ENCODE data around the gene RNF225.
"Not testable (repeated sequence)": the region's sequence is repeated elsewhere in the genome, so short reads cannot be mapped to it uniquely, and the experiment has no call there.

The RNF225 gene

DNA sequence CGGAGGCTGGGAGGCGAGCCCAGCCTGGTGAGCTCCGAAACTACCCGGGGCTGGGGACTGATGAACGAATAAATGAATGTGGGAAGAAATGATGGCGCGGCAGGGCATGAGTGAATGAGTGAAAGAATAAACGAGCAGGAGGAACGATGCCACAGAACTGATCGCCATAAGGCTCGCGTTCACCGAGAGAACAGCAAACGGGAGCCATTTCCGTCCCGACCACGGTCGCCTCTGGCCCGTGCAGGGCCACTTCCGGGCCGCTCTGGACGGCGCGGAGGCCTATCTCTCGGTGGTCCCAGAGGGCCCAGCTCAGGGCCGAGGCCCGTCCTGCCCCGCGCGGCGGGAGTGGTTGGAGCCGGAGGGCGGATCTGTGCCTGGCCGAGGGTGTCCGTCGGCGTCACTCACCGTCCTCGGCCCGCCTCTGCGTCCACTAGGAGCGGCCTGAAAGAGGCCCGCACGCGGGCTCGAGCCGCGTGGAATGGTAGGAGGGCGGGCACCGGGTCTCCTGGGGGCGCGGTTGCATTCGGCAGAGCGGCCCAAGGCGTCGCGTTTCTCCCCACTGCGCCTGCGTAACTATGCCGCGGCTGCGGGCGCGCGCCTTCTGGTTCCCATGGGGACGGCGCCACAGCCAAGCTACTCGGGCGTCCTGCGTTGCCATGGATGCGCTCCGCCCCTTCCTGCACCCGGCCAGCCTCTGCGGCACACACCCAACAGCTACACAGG, 33.0 kb upstream of the RNF225 start, which contains the start of gene ZNF497:
Gene ZNF497, minus strand, starts transcription at position 480 of the 723 bp plus-strand sequence. CDS start 5,116 bp downstream, outside the sequence.
- peak; percentile 96 for DNase-seq (ENCODE audit: low read depth)

DNA sequence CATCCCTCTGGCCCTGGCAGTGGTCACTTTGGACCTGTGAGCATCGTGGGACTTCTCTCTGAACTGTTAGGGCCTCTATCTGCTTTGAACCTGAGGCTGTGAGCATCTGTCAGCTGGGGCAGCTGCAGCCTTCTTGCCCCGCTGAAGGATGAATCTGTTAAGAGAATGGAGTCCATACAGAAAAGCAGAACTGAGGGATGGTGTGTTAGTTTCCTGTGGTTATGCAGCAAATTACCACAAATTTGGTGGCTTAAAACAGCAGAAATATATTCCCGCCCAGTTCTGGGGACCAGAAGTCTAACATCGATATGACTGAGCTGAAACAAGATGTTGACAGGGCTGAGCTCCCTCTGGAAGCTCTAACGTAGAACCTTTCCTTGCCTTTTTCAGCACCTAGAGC, 31.3 kb upstream of the RNF225 start:
- no peak for DNase-seq (ENCODE audit: low read depth)

DNA sequence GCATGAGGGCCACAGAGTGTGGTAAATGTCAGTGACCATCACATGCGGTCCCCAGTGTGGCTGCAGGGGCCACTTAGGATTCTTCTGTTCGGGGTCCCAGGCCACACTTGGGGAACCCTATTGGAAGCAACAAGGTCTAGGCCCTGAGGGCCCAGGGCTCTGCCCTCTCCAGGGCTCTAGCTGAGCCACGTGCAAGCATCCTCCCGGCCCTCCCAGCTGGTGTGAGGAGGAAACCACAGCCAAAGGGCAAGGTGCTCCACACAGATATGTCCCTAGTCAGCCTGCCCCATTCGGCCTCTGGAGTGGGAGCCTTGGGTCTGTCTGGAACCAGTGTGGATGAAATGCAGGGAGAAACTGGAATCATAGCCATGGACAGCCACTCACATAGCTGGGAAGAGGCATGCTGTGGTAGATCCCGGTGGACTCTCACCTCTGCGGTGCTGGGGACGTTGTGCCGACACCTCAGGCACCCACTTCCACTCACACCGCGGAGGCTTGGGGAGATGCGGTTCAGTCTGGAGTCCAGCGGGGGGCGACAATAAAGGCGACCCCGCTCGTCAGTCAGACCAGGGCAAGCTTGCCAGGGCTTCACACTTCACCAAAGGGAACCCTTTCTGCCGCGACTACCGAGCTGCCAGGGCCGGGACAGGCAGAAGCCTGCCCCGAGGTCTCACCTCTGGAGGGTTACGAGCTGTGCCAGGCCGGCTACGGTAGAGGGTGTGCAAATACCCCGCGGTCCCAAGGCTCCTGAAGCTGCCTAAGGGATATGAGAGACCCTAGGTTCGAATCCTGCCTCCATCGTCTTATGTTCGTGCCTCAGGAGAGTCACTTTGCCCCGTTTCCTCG, 28.6 kb upstream of the RNF225 start:
- no peak for DNase-seq (ENCODE audit: low read depth)

DNA sequence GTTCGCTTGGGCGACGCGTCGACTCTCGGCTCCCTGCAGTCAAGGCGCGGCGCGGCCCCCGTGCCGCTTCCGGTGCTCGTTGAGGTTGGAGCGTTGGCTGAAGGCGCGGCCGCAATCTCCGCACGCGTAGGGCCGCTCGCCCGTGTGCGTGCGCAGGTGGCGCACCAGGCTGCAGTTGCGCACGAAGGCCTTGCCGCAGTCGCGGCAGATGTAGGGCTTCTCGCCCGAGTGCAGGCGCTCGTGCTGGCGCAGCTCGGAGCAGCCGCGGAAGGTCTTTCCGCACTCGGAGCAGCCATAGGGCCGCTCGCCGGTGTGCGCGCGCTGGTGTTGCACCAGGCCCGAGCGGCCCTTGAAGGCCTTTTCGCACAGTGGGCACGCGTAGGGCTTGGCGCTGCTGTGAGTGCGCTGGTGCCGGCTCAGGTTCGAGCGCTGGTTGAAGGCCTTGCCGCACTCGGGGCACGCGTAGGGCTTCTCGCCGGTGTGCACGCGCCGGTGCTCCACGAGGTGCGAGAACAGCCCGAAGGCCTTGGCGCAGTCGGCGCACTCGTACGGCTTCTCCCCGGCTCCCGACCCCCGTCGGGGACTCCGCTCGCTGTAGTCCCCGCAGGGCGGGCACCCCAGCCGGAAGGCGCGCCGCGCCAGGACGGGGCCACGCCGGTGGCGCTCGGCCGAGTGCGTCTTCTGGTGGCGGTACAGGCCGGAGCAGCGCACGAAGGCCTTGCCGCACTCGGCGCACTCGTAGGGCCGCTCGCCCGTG, 27.6 kb upstream of the RNF225 start:
- DNase-seq (ENCODE audit: low read depth) = no peak

DNA sequence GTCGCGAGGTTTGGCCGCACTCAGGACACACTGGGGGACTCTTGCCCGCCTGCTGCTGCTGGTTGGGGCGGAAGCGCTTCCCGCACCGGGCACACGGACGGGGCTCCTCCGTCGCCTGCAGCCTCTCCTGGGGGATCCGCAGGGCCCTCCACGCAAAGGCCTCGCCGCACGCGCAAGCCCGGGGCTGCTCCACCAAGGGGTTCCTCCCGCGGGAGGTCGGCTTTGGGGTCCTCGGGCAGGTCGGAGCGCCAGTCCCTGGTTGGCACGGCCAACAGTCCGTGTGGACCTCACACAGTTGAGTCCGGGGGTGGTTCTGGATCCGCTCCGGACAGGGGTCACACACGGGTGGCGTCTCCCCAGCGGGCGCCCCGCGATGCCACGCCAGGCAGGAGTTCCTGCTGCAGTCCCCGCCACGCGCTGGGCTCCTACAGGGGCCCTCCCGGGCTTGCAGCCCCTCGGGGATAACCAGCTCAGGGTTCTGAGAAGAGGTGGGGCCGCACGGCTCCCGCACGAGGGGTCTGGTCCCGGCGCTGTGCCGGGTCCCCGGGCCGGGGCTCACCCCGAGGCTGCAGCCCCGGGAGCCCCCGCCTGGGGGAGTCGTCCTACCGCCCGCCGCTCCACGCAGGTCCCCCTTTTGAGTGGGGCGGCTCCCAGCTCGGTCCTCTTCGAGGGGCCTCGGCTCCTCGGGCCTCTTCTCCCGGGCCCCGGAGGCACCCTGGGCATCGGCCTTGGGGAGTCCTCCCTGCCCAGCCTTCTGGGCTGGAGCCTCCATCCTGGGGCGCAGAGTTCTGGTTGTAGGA, 26.7 kb upstream of the RNF225 start:
- no peak for DNase-seq (ENCODE audit: low read depth)

DNA sequence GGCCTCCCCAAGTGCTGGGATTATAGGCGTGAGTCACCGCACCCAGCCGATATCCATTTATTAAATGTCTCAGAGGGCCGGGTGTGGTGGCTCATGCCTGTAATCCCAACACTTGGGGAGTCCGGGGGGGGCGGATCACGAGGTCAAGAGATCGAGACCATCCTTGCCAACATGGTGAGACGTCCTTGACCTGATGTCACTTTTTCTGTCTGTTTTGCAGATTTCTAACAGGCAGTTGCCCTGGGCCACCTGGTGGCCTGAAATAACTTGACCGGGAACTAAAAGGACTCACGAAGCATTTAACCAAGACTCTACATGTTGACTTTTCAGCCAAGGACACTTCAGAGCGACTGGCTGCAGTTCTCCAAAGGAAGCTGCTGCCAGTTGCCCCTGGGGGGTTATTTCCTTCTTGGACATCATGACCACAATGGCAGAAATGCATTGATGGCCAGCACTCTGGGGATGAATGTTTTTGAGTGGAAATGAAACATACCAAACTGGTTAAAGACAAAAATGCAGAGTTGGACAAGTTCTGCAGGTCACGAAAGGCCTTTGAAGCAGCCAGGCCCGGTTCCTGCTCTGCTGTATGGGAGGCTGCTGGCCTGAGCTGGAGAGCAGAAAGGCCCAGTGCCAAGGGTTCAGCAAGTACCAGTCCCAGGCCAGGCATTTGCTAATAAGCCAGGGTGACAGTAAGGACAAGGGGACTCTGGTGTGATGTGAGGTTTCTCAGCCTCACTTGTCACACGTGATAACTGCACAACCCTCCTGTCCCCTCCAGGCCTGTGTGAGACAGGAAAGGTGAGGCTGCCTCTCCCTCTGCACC, 22.9 kb upstream of the RNF225 start:
- no peak for DNase-seq (ENCODE audit: low read depth)

DNA sequence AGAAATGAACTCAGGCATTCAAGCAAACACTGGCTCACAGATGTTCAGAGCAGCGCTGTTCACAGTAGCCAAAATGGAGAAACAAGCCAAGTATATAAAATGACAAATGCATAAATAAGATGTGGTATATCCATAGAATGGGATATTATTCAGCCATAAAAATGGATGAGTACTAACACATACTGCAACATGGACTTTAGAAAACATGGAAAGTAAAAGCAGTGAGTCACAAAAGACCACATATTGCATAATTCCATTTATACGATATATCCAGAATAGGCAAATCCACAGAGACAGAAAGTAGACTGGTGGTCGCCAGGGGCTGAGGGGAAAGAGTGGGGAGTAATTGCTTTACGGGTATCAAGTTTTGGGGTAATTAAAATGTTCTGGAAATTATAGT, 21.3 kb upstream of the RNF225 start:
- no peak for DNase-seq (ENCODE audit: low read depth)

DNA sequence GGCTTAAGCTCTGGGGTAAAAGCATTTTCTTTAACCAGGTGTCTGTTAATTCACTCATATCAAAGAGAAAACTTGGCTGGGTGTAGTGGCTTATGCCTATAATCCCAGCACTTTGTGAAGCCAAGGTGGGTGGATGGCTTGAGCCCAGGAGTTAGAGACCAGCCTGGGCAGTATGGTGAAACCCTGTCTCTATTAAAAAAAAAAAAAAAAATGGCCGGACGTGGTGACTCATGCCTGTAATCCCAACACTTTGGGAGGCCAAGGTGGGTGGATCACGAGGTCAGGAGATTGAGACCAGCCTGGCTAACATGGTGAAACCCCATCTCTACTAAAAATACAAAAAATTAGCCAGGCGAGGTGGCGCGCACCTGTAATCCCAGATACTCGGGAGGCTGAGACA, 18.7 kb upstream of the RNF225 start:
- not testable (repeated sequence) for DNase-seq (ENCODE audit: low read depth)

DNA sequence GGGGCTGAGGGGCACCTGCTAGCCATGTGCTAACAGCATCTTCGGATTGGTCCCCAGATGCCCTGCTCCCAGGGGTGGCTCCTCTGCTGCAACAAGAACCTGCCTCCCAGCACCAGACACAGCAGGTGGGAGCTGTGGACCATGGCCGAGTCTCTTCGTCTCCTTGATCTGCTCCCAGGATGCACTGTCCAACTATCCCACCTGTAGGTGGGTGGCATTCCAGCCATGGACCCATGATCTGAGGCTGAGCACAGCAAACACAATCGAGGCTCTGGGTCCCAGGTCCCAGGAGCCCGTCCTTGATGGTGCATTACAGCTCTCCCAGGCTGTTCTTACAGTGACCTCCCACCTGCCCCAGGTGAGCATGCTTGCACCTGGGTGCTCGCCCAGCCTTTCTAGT, 16.2 kb upstream of the RNF225 start:
- no peak for DNase-seq (ENCODE audit: low read depth)

DNA sequence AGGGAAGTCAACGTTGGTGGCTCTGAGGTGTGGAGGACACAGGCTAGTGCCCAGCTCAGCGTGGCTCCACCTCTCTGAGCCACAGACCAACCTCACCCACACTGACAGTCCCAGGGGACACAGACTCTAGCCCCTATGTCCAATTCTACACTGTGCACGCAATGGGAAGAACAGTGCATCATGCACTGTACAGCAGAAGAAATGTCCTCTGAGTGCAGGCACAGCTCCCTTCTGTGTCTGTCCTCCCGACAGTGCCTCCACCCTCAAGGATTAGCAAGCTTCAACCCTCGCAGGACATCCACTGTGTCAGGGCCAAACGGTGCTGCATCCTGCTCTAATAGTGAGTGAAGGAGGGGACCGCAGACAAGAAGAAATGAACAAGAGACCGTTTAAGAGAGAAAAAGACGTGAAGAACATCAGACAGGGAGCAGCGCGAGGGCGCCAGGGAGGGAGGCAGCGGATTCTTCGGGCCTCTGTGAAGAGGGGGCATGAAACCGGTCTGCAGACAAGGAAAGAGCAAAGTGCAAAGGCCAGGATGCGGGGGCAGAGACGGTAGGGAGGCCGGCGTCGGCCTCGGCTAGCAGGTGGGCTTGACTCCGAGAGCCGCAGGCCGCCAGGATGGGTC, 15.3 kb upstream of the RNF225 start:
- no peak for DNase-seq (ENCODE audit: low read depth)

DNA sequence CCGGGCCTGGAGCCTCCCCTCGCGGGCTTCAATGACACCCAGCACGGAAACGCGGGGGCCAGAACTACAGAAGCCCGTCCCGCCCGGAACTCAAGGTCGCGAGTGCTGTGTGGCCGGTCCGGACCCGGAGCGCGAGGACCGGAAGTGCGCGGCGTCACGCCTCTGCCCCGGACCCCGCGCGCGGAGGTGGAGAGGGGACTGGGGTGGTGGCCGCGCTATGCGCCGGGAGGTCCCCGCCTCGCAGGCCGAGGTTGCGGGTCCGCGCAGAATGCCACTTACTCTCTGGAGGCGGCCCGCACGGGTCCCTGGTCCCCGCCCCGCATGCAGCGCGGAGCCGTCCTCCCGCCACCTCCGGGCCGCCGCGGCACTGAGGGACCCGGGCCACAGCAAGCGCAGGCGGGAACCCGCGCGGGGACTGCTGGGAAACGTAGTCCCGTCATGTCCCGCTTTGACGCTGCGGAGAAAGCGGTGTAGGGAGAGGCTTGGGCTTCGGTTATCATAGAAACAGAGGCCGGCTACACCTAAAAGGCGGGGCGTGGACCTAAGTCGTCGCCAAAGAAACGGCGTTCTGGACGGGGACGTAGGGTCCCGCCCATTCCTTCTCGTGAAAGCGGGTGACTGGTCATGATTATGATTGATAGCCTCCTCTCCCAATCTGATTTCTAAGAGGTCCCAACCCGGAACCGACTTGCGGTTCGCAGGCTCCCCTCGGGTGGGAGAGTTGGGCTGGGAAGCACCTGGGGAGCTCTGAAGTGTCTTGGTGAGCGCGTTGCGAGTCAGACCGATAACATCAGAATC, 14.6 kb upstream of the RNF225 start, which contains the start of gene ZNF837:
Gene ZNF837, minus strand, starts transcription at position 369 of the 798 bp plus-strand sequence. CDS start 11,698 bp downstream, outside the sequence.
- DNase-seq (ENCODE audit: low read depth) = peak; percentile 94

DNA sequence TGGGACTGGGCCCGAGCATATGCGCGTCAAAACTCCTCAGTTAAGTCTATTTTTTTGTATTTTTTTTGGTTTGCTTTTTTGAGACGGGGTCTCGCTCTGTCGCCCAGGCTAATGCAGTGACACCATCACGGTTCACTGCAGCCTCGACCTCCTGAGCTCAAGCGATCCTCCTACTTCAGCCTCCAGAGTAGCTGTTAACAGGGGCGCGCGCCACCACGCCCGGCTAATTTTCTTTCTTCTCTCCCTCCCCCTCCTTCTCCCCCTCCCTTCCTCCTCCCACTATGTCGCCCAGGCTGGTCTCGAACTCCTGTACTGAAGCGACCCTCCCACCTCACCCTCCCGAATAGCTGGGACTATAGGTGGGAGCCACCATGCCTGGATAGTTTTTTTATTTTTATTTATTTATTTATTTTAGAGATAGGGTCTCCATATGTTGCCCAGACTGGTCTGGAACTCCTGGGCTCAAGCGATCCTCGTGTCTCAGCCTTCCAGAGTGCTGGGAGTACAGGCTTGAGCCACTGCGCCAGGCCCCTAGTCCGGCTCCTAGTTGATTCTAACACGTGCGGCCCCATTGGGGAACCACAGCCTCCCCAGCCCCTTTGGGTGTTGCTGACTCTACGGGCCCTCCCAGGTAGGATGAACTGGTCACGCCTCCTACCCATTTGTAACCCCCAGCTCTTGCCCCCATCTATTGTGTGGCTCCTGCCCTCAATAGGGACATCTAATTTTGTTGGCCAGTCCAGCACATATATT, 13.8 kb upstream of the RNF225 start:
- DNase-seq (ENCODE audit: low read depth) = no peak

DNA sequence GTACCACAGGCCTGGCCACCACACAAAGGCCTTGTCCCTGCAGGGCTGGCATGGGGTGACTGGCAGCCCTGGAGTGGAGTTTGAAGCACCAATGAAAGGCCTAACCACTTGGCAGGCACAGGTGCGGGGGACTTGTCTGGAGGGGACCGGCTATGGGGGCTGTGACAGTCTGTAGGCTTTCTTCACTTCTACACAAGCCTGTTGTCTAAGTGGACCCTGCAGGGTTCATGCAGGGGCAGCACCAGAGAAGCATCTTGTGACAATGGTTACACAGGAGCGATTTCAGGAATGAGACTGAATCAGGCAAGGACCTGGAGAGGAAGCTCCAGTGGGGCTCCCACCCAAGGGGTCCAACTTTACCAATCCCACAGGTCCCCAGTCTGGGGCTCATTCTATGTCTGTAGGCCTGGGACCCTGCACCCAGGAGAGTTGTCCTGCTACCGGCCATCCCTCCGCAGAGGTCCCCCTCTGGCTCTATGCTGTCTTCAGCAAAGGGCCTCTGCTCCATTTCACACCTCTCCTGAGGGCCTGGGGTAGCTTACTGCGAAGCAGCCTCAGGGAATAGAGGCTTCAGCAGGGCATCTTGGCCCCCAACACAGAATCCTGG, 12.4 kb upstream of the RNF225 start:
- DNase-seq (ENCODE audit: low read depth) = no peak

DNA sequence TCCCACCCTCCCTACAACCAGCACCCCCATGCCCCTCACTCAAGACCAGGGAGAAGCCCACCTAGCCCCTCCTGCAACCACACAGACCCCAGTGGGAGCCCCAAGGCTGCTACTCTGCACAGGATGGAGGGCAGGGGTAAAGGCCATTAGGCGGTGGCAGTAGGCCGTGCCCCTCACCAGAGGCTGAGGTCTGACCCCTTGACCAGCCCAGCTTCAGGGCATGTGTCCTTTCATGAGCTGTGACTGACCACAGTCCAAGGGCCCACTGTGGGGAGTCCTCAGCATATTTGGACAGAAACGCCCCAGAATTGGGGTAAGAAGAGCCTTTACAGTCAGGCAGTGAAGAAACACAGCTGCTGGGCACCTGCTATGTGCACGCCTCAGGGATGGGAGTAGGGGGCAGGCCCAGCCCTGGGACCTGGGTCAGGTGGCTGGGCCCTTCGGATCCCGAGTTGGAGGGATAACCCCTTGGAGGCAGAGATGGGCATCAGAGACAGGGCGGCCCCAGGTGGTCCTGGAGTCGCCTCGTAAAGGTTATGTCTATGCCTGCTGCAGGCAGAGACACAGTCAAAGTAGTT, 10.1 kb upstream of the RNF225 start:
- DNase-seq (ENCODE audit: low read depth) = no peak

DNA sequence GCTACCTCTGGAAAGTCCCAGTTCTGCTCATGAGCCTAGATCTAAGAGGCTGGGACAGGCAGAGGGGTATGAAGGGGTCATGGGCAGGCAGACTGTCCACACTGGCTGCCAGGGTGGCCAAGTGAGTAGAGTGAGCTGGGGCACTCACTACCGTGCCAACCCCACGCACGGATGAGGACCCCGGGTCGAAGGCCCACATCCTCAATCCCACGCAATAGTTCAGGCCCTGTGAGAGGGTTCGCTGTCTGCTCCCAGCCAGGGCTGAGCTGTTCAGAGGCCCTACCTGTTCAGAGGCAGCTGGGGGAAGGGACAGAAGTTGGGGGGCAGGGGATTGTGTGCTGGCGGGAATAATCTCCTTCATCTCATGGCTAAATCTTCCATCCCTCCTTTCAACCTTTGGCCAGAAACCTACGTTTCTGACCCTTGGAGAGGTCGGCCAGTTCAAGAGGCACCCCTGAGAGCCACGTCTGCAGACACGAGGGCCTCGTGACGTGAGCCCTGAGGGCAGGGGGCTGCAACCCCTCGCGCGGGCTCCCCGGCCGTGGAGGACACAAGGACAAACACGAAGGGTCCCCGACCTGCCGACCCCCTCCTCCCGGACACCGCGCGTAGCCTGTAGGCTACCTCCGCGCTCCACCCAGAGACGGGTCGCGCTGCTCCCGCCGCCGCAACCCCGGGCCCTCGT, 9.4 kb upstream of the RNF225 start:
- no peak for DNase-seq (ENCODE audit: low read depth)

DNA sequence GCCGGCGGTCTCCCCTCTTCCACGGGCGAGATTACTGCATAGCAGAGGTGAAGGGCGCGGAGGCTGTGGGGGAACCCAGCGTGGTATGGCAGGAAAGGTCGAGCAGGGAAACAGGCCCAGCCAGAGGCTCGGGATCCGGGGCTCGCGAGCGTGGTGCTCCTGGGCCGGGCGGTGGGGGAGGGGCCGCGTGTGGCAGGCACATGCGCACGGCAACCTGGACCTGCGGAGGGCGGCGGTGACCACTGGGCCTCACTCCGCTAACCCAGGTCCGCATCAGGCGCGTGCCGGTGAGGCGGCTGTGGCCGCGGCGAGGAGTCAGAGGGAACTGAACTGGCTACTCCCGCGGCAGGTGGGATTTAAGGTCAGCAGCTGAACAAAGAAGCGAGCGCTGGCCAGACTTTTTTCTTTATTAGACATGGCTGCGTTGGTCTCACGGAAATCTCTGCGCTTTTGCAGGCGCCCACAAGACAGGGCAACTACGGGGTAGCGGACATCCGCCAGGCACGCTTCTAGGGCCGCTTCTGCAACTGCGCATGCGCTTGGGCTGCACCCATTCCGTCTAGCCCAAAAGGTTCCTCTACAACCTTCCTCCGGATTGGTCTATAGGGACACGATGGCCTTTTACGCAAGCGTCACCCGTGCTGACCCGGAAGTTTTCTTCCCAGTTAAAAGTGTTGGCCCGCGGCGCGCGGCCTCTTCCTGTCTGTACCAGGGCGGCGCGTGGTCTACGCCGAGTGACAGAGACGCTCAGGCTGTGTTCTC, 8.7 kb upstream of the RNF225 start, which contains the start of gene RPS5:
Gene RPS5, plus strand, starts transcription at position 694 of the 762 bp plus-strand sequence. CDS start 869 bp downstream, outside the sequence.
- DNase-seq (ENCODE audit: low read depth) = peak; percentile 89

Measured in stimulated activated CD8-positive, alpha-beta memory T cell treated with anti-CD3 and anti-CD28 coated beads, Interleukin-4, amount 100 ng/mL, for 24 hours (primary cell).